GM21526 (cell line): ENCODE measurements around the gene EML6.
"Not testable (repeated sequence)": the region's sequence is repeated elsewhere in the genome, so short reads cannot be mapped to it uniquely, and the experiment has no call there.

Experiments used
- ATAC-seq: cut with Tn5 transposase; IDR thresholded peaks from one replicate; pipeline ENCODE4 v1.9.1; 2021; ENCODE audit warnings: moderate library complexity; ENCODE audit not compliant: unreplicated experiment, low FRiP score

The EML6 gene

GRCh38 chr2:54839461-54840255, 116.2 kb downstream of the EML6 start:
- ATAC-seq = no peak

- ATAC-seq = no peak
Measured at GRCh38 chr2:54840559-54841468, 117.4 kb downstream of the EML6 start.

GRCh38 chr2:54841500-54841899, 118.0 kb downstream of the EML6 start:
- ATAC-seq = not testable (repeated sequence)

GRCh38 chr2:54845094-54845493, 121.6 kb downstream of the EML6 start:
- ATAC-seq = no peak

GRCh38 chr2:54845514-54845913, 122.1 kb downstream of the EML6 start:
- no peak for ATAC-seq

DNA sequence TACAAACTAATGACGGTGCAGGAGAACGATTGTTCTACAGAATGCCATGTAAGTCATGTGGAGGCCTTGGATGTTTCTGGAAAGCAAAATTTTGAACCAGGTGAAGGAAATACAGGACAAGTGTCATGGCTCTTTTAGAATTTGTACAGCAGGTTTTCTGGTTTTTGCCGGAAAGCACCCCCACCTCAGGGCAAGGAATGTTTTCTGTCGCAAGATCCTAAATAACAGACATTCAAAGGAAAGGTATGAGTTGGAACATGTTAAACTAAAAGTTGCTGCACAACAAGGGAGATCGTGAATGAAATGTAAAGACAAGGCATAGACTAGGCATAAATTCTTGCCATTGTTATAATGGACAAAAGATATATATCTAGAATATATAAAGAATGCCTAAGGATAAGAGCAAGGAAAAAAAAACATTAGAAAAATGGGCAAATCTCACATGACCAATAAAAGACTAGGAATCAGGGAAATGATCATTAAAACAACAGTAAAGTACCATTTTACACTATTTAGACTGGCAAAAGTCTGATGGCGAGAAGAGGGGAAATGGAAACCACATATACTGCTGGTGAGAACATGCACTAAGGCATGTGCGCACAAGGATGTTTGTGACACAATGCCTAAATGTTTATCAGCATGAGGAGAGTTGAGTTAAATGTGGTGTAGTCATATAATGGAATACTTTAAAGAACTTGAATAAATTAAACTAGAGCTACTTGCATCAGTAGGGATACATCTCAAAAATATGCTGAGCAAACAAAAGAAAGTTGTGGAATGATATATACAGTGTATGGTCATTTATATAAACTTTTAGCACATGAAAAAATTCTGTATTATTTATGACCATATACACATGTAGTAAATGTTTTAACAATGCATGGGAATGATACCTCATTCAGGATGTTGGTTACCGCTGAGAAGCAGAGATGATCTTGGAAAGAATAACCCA, 127.0 kb downstream of the EML6 start:
- ATAC-seq = no peak

- no peak for ATAC-seq
Measured at GRCh38 chr2:54853616-54854310, 130.3 kb downstream of the EML6 start.

- no peak for ATAC-seq
Measured at GRCh38 chr2:54855434-54855833, 132.0 kb downstream of the EML6 start.

GRCh38 chr2:54858021-54858681, 134.7 kb downstream of the EML6 start:
- ATAC-seq = no peak

DNA sequence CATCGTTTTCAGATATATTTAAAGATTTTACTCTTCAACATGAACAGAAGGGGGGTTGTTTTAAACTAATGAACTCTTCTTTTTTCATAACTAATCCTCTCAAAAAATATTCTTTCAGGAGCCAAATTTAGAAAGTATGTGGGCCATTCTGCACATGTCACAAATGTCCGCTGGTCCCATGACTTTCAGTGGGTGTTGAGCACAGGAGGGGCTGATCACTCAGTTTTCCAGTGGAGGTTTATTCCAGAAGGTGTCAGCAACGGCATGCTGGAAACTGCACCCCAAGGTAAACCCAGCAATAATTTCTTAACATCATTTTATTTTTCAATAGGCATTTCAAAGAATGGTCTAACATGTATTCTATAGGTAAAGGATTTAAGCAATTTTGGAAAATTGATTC, 136.0 kb downstream of the EML6 start:
- no peak for ATAC-seq

GRCh38 chr2:54859997-54860701, 136.7 kb downstream of the EML6 start:
- no peak for ATAC-seq

DNA sequence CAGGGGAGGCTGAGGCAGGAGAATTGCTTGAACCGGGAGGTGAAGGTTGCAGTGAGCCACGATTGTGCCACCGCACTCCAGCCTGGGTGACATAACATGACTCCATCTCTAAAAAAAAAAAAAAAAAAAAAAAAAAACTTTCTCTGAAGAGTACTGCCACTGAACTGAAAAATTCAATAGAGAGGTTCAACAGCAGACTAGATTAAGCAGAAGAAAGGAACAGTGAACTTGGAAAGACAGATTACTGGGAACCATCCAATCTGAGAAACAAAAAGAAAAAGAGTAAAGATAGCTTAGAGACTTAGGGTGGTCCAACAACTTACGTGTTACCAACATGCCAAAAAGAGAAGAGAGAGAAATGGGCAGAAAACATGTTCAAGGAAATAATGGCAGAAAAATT, 138.8 kb downstream of the EML6 start:
- ATAC-seq = no peak

- ATAC-seq = no peak
Measured at GRCh38 chr2:54862742-54863141, 139.3 kb downstream of the EML6 start.

DNA sequence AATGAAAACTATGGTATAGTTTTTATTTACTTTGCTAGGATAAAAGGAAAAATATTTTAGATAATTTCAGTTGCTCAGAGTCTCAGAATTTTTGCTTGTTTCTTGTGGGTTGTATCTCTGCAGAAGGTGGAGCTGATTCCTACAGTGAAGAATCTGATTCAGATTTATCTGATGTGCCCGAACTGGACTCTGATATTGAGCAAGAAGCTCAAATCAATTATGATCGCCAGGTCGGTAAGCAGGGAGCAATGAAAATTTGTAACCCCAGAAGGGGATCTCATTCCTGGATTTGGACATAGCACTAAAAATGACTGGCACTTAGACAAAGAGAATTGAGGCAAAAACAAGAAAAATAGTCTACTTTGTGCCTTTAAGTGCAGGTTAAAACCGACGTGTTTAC, 140.2 kb downstream of the EML6 start:
- ATAC-seq = no peak

DNA sequence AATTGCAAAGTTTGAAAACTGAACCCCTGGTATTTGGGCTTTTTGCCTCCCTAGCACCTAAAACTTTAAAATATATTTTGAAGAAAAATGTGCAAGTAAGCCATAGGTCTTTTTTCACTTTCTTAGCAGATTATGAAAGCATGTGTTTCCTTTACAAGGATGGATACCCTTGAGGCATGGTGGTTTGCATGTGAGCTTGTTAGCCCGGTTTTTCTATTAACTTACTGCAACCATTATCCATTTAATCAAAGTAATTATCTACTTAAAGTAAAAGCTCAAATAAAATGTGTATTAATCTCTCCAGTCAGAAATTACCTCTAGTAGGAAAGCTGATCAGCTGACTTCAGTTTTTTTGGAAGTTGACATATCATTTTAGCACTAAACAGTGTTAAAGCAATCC, 140.6 kb downstream of the EML6 start:
- ATAC-seq = no peak

- no peak for ATAC-seq
Measured at GRCh38 chr2:54864727-54865126, 141.3 kb downstream of the EML6 start.

- ATAC-seq = no peak
Measured at GRCh38 chr2:54866179-54866578, 142.7 kb downstream of the EML6 start.

DNA sequence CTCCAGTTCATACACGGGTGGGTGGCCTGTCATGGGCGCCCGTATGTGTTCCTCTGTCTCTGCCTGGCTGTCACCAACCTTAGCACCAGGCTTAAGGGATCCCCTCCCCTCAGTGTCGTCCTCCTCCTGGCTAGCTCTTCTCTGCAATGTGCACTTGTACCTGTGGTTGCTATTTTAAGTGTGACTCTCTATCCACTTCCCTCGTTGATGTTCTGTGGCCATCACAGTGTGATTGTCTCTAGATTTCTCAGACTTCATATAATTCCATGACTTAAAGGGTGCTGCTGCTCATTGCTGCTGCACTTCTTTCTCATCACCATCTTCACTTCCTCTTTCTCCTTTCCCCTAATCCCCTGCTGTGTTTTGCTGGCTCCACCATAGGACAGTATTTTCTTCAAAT, 143.4 kb downstream of the EML6 start:
- peak; percentile 92 for ATAC-seq

DNA sequence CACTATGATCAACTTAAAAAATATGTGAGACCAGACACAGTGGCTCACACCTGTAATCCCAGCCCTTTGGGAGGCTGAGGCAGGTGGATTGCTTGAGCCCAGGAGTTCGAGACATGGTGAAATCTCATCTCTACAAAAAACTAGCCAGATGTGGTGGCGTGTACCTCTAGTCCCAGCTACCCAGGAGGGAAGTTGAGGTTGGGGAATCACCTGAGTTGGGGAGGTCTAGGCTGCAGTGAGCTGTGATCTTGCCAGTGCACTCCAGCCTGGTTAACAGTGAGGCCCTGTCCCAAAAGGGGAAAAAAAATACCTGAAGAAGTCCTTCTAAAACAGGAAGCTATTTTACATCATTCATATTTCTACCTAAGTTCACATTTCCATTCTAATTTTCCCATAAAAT, 144.0 kb downstream of the EML6 start:
- ATAC-seq = peak; percentile 31
